Vagina (tissue), 2 donors: ENCODE results near the gene ARHGEF18.

Experiments
- CTCF ChIP-seq, 3 experiments: fragments of 450-650 bp in 2 of 3; fragments of 200-600 bp in 1 of 3; sonication (generic) in 1 of 3; IDR thresholded peaks; one replicate each; pipeline ENCODE4 v1.5.1; 2017 to 2019; ENCODE audit warnings: antibody characterized with exemption in 3 of 3, mild to moderate bottlenecking in 2 of 3, moderate library complexity in 2 of 3
- POLR2A ChIP-seq, 2 donors: fragments of 450-650 bp; IDR thresholded peaks; one replicate each; pipeline ENCODE4 v1.6.1; 2017; ENCODE audit warnings: antibody characterized with exemption in 2 of 2, mild to moderate bottlenecking in 2 of 2, moderate library complexity in 2 of 2

- TF ChIP-seq CTCF (IDR thresholded peaks at IDR 0.05) (peak in 1 of 3 experiments; percentile 10), POLR2A (IDR thresholded peaks at IDR 0.05) (no peak)
These were observed 18.1 kb downstream of the ARHGEF18 start for GRCh38 chr19:7366701-7367420.
